Small intestine (tissue), 7 donors: Measurements from ENCODE around the gene QRICH1. TPM values are rescaled to one million over a fixed set of nuclear protein-coding genes. Genes with fewer than 3 reads are reported as not detected.

Experiments used
- DNase-seq, 2 donors: peaks; one replicate each; pipeline versions ENCODE4 v3.0.0 to v3.0.0-alpha.2; 2013
- FAIRE-seq: peaks from 2 replicates; lab custom pipeline; 2012; peaks lifted over from hg19 to GRCh38; lab: Jason Lieb, UNC
- H3K27ac ChIP-seq, 3 donors: one replicate each; pipeline ENCODE4 v1.5.1; 2013; ENCODE audit warnings: low read length in 2 of 3, mild to moderate bottlenecking in 2 of 3, control low read depth in 1 of 3, inconsistent platforms in 1 of 3, low read depth in 1 of 3, moderate library complexity in 1 of 3
- H3K27me3 ChIP-seq, 3 donors: one replicate each; pipeline ENCODE4 v1.6.1; 2013; ENCODE audit warnings: low read length in 3 of 3, inconsistent platforms in 1 of 3; ENCODE audit not compliant: control insufficient read depth in 3 of 3, insufficient read depth in 3 of 3
- H3K36me3 ChIP-seq, 3 donors: one replicate each; pipeline ENCODE4 v1.6.1; 2013; ENCODE audit warnings: low read length in 3 of 3, inconsistent platforms in 1 of 3, low read depth in 1 of 3, mild to moderate bottlenecking in 1 of 3, moderate library complexity in 1 of 3; ENCODE audit not compliant: control insufficient read depth in 3 of 3, insufficient read depth in 2 of 3
- H3K4me1 ChIP-seq, 3 donors: one replicate each; pipeline ENCODE4 v1.6.1; 2013; ENCODE audit warnings: low read length in 2 of 3, inconsistent platforms in 1 of 3, low read depth in 1 of 3, mild to moderate bottlenecking in 1 of 3, moderate library complexity in 1 of 3; ENCODE audit not compliant: control insufficient read depth in 3 of 3, insufficient read depth in 2 of 3
- H3K4me3 ChIP-seq, 3 donors: one replicate each; pipeline ENCODE4 v1.5.1; 2013; ENCODE audit warnings: low read length in 3 of 3, control low read depth in 1 of 3, inconsistent platforms in 1 of 3, low read depth in 1 of 3, mild to moderate bottlenecking in 1 of 3, moderate library complexity in 1 of 3
- H3K9me3 ChIP-seq, 2 donors: one replicate each; pipeline ENCODE4 v1.6.1; 2013; ENCODE audit warnings: low read depth in 1 of 2, low read length in 1 of 2; ENCODE audit not compliant: control insufficient read depth in 2 of 2, insufficient read depth in 1 of 2
- WGBS, 3 donors: extraction: QIAGEN DNeasy Blood & Tissue Kit; methylation state at CpG; one replicate each; pipeline ENCODE4 v1.1.7; 2013; 5-methylcytosine and 5-hydroxymethylcytosine counted together
- polyA plus RNA-seq, 4 donors: library from polyadenylated mRNA; stranded (reverse) in 3 of 4; unstranded in 1 of 4; fragments of 200-250 nt in 3 of 4; fragments of 120-200 nt in 1 of 4; gene quantifications; one replicate each; pipeline versions ENCODE4 v1.2.1 to v1.2.3, GENCODE V29; 2013
- donor health status: healthy with polysubstance abuse.
- donor health status: control.
- donor health status: control.
- donor health status: Bipolar disorder and iron deficiency.
- donor health status: healthy.

QRICH1 gene
- polyA plus RNA-seq, 4 donors: 27.9 to 57.8 (median 38.8) TPM

DNA sequence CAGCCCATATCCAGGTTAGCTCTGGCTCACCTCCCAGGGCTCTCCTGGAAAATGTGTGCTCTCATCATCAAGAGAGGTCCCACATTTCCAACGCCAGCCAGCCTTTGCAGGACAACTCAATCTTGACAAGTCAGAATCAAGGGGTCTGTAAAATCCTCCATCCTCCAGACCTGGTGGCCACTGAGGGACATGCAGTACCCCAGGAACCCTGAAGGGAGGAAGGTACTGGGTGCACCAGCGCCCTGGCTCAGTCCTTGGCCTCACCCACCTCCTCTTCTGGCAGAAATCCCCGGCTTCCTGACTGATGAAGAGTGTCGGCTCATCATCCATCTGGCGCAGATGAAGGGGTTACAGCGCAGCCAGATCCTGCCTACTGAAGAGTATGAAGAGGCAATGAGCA lies 92.7 kb downstream of the QRICH1 start:
- WGBS, 3 donors: 85 to 88% (median 88%) methylated on average over 6 of the region's 6 CpGs
- no peaks in the 10 kb centered on the region for H3K9me3 ChIP-seq
- FAIRE-seq (no peak), DNase-seq (no peak)
- no peaks in the 10 kb centered on the region for H3K27me3 ChIP-seq
- H3K4me1 ChIP-seq: peaks cover 0 to 48% (median 0%) of the 10 kb centered on the region in 3 donors
- peaks cover 0 to 86% (median 0%) of the 10 kb centered on the region in 3 donors for H3K36me3 ChIP-seq
- H3K4me3 ChIP-seq: no peak overlapping the region
- no peak overlapping the region for H3K27ac ChIP-seq

DNA sequence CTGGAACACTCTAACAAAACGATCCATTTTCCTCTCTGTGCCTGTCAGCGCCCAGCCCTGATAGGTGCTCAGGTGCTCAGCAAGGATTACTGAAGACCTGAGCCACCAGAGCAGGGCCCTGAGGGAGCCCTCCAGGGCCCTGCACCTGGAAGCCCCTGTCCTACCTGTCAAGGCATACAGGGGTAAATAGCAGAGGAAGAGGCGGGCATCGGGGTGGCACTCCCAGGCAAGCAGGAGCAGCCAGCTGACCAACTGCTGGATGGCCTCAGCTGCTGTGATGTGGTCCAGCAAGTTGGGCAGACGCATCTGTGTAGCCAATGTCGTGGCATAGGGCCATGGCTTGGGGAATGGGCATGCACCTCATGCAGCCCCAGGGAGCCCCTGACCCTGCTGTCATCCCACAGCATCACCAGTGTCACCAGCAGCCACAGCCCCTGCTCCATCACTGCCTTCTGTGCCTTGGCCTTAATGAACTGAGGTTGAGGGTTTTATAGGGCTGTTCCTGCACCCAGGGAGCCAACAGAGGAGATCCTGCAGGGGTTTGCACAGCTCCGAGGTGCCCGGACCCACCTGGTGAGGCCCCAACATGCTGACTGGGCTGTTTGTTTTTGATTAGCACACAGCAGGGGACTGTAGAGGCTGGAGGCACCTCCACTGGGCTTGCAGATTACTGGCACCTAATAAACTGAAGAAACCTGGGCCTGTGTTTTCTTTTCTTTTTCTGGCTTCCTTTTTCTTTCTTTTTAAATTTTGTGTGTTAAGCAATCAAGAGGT lies 94.6 kb downstream of the QRICH1 start:
- FAIRE-seq (no peak), DNase-seq (peak in 1 of 2 donors; percentile 38)
- Histone ChIP-seq H3K27ac (peak overlapping the region in 1 of 3 donors; percentile 75), H3K36me3 (peaks cover 0 to 81% (median 0%) of the 10 kb centered on the region in 3 donors), H3K4me1 (peaks cover 0 to 36% (median 0%) of the 10 kb centered on the region in 3 donors), H3K4me3 (no peak overlapping the region), H3K27me3 (no peaks in the 10 kb centered on the region), H3K9me3 (no peaks in the 10 kb centered on the region)
- WGBS, 3 donors: 82 to 87% (median 84%) methylated on average over 8 of the region's 8 CpGs

DNA sequence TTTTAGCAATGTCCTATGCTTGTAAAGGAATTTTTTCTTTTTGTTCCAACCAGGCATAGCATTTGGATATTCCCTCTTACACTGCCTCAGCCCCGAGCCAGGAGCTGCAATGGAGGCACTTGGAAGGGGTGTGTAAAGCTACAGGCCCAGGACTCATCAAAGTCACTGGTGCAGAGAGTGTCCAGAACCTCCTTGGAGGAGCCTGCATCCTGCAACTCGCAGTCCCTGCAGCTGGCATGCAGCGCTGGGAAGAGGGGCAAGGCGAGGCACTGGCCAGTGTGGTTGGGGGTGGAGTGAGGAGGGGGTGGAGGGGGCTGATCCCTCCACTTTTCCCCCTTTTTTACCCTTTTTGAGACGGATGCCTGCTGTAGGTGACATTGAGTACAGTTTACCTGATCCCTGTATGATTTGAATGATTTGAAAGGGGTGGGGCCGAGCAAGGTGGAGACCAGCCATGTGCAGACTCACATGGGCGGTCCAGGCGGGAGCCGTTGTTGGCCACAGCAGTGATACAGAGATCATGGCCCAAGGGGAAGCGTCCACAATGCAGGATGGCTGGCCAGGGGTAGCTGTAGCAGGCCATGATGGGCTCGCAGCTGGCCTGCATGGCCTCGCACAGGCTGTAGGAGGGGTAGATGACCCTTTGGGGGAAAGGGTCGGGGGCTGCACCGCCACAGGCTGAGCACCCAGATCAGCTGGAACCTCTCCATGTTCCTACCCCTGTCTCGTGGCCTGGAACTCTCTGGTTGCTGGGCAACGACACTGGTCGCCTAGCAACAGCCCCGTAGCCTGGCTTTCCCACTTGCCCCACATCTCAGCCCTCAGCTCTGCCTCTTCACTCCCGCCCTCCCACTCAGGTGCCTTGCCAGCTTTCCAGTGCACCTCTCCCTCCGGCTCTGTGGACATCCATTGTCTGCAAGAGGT lies 95.9 kb downstream of the QRICH1 start:
- H3K27me3 ChIP-seq: no peaks in the 10 kb centered on the region
- peaks cover 0 to 73% (median 0%) of the 10 kb centered on the region in 3 donors for H3K36me3 ChIP-seq
- WGBS, 3 donors: 82 to 89% (median 87%) methylated on average over 17 to 20 of the region's 20 CpGs
- no peak overlapping the region for H3K4me3 ChIP-seq
- peaks cover 0 to 36% (median 0%) of the 10 kb centered on the region in 3 donors for H3K4me1 ChIP-seq
- DNase-seq (no peak), FAIRE-seq (no peak)
- H3K9me3 ChIP-seq: no peaks in the 10 kb centered on the region
- H3K27ac ChIP-seq: peak overlapping the region in 1 of 3 donors; percentile 44

DNA sequence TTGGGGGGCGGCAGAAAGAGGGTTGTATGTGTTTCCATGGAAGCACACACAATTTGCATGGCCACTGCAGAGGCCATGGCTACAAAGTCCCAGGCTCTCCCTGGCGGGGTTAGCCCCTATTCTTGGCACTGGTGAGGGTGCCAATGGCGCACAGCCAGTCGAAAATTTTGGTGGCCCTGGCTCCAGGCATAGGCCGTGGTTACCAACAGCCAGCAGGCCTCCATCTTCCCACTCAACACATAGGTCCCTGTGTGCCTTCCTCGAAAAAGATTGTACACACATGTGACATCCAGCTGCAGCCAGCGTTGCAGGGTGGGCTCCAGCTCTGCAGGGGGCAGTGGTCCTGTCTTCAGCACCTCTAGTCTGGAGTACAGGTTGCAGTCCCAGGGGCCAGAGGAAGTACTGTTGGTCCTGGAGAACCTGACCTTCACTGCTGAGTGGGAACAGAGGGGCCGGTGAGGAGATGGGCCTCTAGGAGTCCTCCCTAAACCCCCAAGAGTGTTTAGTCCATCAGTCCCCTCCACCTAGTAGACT lies 96.7 kb downstream of the QRICH1 start:
- Histone ChIP-seq H3K36me3 (peaks cover 0 to 70% (median 0%) of the 10 kb centered on the region in 3 donors), H3K4me1 (peaks cover 0 to 36% (median 0%) of the 10 kb centered on the region in 3 donors), H3K4me3 (no peak overlapping the region), H3K27me3 (no peaks in the 10 kb centered on the region), H3K9me3 (no peaks in the 10 kb centered on the region), H3K27ac (no peak overlapping the region)
- no peak for FAIRE-seq
- no peak for DNase-seq
- WGBS, 3 donors: 86 to 91% (median 88%) methylated on average over 8 of the region's 8 CpGs

DNA sequence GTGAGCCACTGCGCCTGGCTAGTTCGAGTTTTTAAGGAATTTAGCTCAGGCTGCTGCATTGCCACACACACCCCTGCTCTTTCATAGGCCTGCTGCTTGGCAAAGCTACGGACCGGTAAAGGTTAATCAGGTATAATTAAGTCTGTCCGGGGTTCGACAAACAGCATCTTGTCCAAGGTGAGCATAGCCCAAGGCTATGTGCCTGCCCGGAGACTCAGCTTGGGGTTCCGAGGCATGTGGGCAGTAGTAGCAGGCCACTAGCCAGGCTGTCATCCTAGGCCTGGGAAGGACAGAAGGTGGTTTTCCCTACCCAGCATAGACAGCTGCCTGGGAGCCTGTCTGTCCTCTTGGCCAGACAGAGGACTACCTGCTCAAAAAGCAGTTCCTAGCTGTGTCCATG lies 97.2 kb downstream of the QRICH1 start:
- no peak overlapping the region for H3K4me3 ChIP-seq
- peaks cover 0 to 65% (median 0%) of the 10 kb centered on the region in 3 donors for H3K36me3 ChIP-seq
- H3K27ac ChIP-seq: no peak overlapping the region
- H3K4me1 ChIP-seq: peaks cover 0 to 35% (median 3%) of the 10 kb centered on the region in 3 donors
- FAIRE-seq (no peak), DNase-seq (no peak)
- H3K27me3 ChIP-seq: no peaks in the 10 kb centered on the region
- H3K9me3 ChIP-seq: no peaks in the 10 kb centered on the region
- 91 to 96% (median 93%) methylated on average over 8 of the region's 8 CpGs for WGBS, 3 donors

DNA sequence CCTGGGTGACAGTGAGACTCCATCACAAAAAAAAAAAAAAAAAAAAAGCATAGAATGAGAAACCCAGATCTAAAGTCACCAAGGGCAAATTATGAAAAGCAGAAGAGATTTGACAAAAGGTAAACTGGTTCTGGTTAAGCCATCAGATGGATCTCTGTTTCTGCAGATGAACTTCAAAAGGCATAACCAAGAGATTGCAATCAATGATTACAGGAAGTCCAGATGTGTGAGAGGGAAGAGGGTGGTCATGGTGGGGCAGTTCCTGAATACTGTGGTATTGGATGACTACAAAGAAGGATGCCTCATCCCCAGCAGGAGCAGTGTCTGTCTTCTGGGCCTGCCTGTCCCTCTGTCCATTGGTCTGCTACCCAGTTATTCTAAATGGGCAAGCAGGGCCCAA lies 100.0 kb downstream of the QRICH1 start:
- Histone ChIP-seq H3K27ac (no peak overlapping the region), H3K4me1 (peaks cover 4 to 17% (median 8%) of the 10 kb centered on the region in 3 donors), H3K9me3 (no peaks in the 10 kb centered on the region), H3K27me3 (no peaks in the 10 kb centered on the region), H3K4me3 (no peak overlapping the region), H3K36me3 (peaks cover 0 to 53% (median 0%) of the 10 kb centered on the region in 3 donors)
- FAIRE-seq (no peak), DNase-seq (no peak)

DNA sequence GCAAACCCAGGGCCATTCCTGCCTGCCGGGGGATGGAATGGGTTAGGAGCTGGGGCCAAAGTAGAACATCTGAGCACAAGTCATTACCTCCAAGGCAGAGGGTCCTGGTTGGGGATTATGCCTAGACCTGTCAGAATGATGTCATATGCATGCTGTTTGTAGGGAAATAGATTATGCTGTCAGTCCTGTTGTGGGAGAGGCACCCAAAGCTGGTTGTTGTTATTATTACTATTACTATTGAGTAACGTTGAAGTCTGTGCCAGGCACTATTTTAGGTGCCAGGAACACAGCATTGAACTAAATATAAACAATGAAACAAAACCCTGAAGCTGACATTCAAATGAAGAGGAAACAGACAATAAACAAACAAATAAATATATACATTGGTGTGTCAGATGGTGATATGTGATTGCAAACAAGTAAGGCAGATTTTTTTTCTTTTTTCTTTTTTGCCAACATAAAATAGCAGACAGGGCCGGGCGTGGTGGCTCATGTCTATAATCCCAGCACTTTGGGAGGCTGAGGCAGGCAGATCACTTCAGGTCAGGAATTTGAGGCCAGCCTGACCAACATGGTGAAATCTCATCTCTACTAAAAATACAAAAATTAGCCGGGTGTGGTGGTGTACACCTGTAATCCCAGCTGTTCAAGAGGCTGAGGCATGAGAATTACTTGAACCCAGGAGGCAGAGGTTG lies 101.9 kb downstream of the QRICH1 start:
- no peak overlapping the region for H3K27ac ChIP-seq
- peak overlapping the region in 1 of 3 donors; percentile 84 for H3K4me3 ChIP-seq
- WGBS, 3 donors: 61 to 73% (median 64%) methylated on average over 5 of the region's 5 CpGs
- H3K27me3 ChIP-seq: no peaks in the 10 kb centered on the region
- no peaks in the 10 kb centered on the region for H3K9me3 ChIP-seq
- DNase-seq: no peak
- H3K36me3 ChIP-seq: peaks cover 0 to 39% (median 0%) of the 10 kb centered on the region in 3 donors
- H3K4me1 ChIP-seq: peaks cover 4 to 11% (median 8%) of the 10 kb centered on the region in 3 donors
- no peak for FAIRE-seq
